Measurements from ENCODE around the gene FER. TPM values are rescaled to one million over a fixed set of nuclear protein-coding genes. Genes with fewer than 3 reads are reported as not detected.

FER gene
- total and polyA plus RNA-seq, 2 of the 13 experiments (the other 11 are each of a cell fraction or from before 2014, with no cell fraction given) = 7.9 to 29.0 TPM

DNA sequence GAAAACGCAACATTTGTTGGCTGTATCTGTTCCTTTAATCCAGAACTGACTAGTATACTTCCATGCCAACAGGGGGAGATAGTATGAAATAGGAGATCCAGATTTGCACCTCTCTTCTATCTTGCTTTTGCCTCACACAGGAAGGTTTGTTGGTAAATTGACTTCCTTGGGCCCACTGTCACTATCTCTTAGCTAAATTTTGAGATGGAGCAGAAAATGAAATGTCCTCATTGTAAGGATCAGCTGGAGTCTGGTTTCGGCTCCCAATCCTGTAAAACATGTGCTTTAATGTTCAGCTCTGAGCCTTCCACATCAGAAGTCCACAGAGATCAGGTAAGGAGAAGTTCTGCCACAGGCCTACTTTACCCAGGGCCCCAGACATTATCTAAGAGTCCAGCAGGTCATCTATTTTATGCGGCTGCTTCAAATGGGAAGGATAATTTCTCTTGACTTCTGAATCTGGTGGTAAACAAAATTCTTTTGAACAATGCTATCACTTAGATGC lies 176.8 kb downstream of the FER start (continued):
- TF ChIP-seq, protein P1, sequence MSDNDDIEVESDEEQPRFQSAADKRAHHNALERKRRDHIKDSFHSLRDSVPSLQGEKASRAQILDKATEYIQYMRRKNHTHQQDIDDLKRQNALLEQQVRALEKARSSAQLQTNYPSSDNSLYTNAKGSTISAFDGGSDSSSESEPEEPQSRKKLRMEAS (IDR thresholded peaks at IDR 0.05) = no peak
- no peak for TF ChIP-seq ZNF468 (CRISPR knock-in tag; IDR thresholded peaks at IDR 0.05)
- TF ChIP-seq KDM3A (CRISPR knock-in tag; IDR thresholded peaks at IDR 0.05; ENCODE audit: low read depth) = no peak
- TF ChIP-seq, protein P2, sequence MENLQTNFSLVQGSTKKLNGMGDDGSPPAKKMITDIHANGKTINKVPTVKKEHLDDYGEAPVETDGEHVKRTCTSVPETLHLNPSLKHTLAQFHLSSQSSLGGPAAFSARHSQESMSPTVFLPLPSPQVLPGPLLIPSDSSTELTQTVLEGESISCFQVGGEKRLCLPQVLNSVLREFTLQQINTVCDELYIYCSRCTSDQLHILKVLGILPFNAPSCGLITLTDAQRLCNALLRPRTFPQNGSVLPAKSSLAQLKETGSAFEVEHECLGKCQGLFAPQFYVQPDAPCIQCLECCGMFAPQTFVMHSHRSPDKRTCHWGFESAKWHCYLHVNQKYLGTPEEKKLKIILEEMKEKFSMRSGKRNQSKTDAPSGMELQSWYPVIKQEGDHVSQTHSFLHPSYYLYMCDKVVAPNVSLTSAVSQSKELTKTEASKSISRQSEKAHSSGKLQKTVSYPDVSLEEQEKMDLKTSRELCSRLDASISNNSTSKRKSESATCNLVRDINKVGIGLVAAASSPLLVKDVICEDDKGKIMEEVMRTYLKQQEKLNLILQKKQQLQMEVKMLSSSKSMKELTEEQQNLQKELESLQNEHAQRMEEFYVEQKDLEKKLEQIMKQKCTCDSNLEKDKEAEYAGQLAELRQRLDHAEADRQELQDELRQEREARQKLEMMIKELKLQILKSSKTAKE (CRISPR knock-in tag; IDR thresholded peaks at IDR 0.05; ENCODE audit: borderline replicate concordance) = no peak
- no peak for TF ChIP-seq ARHGAP35 (CRISPR knock-in tag; IDR thresholded peaks at IDR 0.05; ENCODE audit: borderline replicate concordance)
- no peak for TF ChIP-seq IKZF1 (IDR thresholded peaks at IDR 0.05)
- TF ChIP-seq, protein P3, sequence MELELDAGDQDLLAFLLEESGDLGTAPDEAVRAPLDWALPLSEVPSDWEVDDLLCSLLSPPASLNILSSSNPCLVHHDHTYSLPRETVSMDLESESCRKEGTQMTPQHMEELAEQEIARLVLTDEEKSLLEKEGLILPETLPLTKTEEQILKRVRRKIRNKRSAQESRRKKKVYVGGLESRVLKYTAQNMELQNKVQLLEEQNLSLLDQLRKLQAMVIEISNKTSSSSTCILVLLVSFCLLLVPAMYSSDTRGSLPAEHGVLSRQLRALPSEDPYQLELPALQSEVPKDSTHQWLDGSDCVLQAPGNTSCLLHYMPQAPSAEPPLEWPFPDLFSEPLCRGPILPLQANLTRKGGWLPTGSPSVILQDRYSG (CRISPR knock-in tag; IDR thresholded peaks at IDR 0.05) = no peak
- no peak for TF ChIP-seq MAFG (CRISPR knock-in tag; IDR thresholded peaks at IDR 0.05)
- peak; percentile 92; the same call in 1 of the 2 replicates for TF ChIP-seq ZZZ3 (CRISPR knock-in tag; IDR thresholded peaks at IDR 0.05; ENCODE audit: borderline replicate concordance)
- peak; percentile 50; the same call in 1 of the 2 replicates for TF ChIP-seq YEATS4 (CRISPR knock-in tag; IDR thresholded peaks at IDR 0.05; ENCODE audit: borderline replicate concordance)
- no peak for TF ChIP-seq ZNF703 (CRISPR knock-in tag; IDR thresholded peaks at IDR 0.05; ENCODE audit: borderline replicate concordance)
- TF ChIP-seq HNRNPLL (IDR thresholded peaks at IDR 0.05; ENCODE audit: low read depth, low read length, poor library complexity, severe bottlenecking) = no peak
- TF ChIP-seq KDM2A (CRISPR knock-in tag; IDR thresholded peaks at IDR 0.05; ENCODE audit: borderline replicate concordance, low read depth) = no peak
- TF ChIP-seq SIX4 (CRISPR knock-in tag; IDR thresholded peaks at IDR 0.05) = no peak; the same call in 1 of the 2 replicates
- TF ChIP-seq, protein P4, sequence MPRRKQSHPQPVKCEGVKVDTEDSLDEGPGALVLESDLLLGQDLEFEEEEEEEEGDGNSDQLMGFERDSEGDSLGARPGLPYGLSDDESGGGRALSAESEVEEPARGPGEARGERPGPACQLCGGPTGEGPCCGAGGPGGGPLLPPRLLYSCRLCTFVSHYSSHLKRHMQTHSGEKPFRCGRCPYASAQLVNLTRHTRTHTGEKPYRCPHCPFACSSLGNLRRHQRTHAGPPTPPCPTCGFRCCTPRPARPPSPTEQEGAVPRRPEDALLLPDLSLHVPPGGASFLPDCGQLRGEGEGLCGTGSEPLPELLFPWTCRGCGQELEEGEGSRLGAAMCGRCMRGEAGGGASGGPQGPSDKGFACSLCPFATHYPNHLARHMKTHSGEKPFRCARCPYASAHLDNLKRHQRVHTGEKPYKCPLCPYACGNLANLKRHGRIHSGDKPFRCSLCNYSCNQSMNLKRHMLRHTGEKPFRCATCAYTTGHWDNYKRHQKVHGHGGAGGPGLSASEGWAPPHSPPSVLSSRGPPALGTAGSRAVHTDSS (CRISPR knock-in tag; conservative IDR thresholded peaks at IDR 0.05) = no peak
- peak; percentile 60; the same call in 1 of the 2 replicates for TF ChIP-seq EHMT2 (IDR thresholded peaks at IDR 0.05; ENCODE audit: borderline replicate concordance, low read depth, low read length)
- TF ChIP-seq ZNF350 (CRISPR knock-in tag; IDR thresholded peaks at IDR 0.05; ENCODE audit: borderline replicate concordance, low read depth) = no peak
- no peak for TF ChIP-seq FOXJ3 (CRISPR knock-in tag; IDR thresholded peaks at IDR 0.05; ENCODE audit: borderline replicate concordance)
- TF ChIP-seq ZMYM2 (CRISPR knock-in tag; IDR thresholded peaks at IDR 0.05) = no peak
- TF ChIP-seq, protein P5, sequence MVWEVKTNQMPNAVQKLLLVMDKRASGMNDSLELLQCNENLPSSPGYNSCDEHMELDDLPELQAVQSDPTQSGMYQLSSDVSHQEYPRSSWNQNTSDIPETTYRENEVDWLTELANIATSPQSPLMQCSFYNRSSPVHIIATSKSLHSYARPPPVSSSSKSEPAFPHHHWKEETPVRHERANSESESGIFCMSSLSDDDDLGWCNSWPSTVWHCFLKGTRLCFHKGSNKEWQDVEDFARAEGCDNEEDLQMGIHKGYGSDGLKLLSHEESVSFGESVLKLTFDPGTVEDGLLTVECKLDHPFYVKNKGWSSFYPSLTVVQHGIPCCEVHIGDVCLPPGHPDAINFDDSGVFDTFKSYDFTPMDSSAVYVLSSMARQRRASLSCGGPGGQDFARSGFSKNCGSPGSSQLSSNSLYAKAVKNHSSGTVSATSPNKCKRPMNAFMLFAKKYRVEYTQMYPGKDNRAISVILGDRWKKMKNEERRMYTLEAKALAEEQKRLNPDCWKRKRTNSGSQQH (CRISPR knock-in tag; IDR thresholded peaks at IDR 0.05; ENCODE audit: low read depth) = no peak
- no peak for TF ChIP-seq TBL1XR1 (IDR thresholded peaks at IDR 0.05; ENCODE audit: borderline replicate concordance, low read length, partially characterized antibody)
- no peak for TF ChIP-seq RBM22 (optimal IDR thresholded peaks at IDR 0.05; ENCODE audit: low read length)
- TF ChIP-seq SNRNP70 (IDR thresholded peaks at IDR 0.05; ENCODE audit: low read depth, low read length) = no peak
- TF ChIP-seq SIN3A (IDR thresholded peaks at IDR 0.05; ENCODE audit: borderline replicate concordance, low read depth, low read length) = no peak
- TF ChIP-seq TMF1 (CRISPR knock-in tag; IDR thresholded peaks at IDR 0.05; ENCODE audit: low read depth) = no peak
- TF ChIP-seq ZNF672 (CRISPR knock-in tag; IDR thresholded peaks at IDR 0.05) = no peak

Measured in HepG2 (cell line).